Activated CD4-positive, alpha-beta T cell treated with anti-CD3 and anti-CD28 coated beads for 48 hours (primary cell): ENCODE measurements around the gene LKAAEAR1.

Experiments
- DNase-seq: peaks from one replicate; pipeline ENCODE4 v3.0.0-alpha.2; 2020

Gene LKAAEAR1

GRCh38 chr20:64035933-64036345, 48.3 kb downstream of the LKAAEAR1 start, which contains the start of gene C20orf204:
TSS of gene C20orf204 (plus strand) at chr20:64036182. CDS start at chr20:64036324, 142 bp downstream.
- no peak for DNase-seq

GRCh38 chr20:64035066-64035932, 48.9 kb downstream of the LKAAEAR1 start:
- DNase-seq, result peak; percentile 43

- DNase-seq, result no peak
Observed at GRCh38 chr20:64033981-64034493, 50.2 kb downstream of the LKAAEAR1 start.
